IMR-90 (cell line): ENCODE results near the gene TASP1. TPM values are rescaled to one million over a fixed set of nuclear protein-coding genes. Genes with fewer than 3 reads are reported as not detected.

Experiments
- ATAC-seq: fragments of 200-7000 bp; cut with Tn5 transposase; 2 replicates; pipeline ENCODE4 v1.9.1; 2020; ENCODE audit warnings: low read depth, mild to moderate bottlenecking, moderate library complexity
- BruUV-seq: library from RNA; stranded (reverse); fragments of 400-500 nt; replicated peaks from 2 replicates; lab custom pipeline; 2021; lab: Mats Ljungman, UMichigan
- CTCF ChIA-PET: fragments of 300-600 bp; formaldehyde crosslinking; extraction: SDS; loops from one replicate; lab custom pipeline; 2021; ENCODE audit warnings: antibody characterized with exemption; lab: Yijun Ruan, JAX
- POLR2A ChIA-PET: fragments of 300-600 bp; sonication (Branson Sonifier 250); formaldehyde crosslinking; loops from one replicate; lab custom pipeline; 2022; ENCODE audit warnings: antibody characterized with exemption; ENCODE audit not compliant: unreplicated experiment; lab: Charles Lee
- DNase-seq: peaks from one replicate; pipeline ENCODE4 v3.0.0; 2013
- H2AFZ ChIP-seq: replicated peaks from 2 replicates; pipeline ENCODE3; 2013; ENCODE audit warnings: low read length, mild to moderate bottlenecking; ENCODE audit not compliant: poor library complexity
- H2AK5ac ChIP-seq: 2 replicates; pipeline ENCODE4 v1.6.1; 2013; ENCODE audit warnings: low read depth, low read length, inconsistent platforms
- H2AK9ac ChIP-seq: replicated peaks from 2 replicates; pipeline ENCODE3; 2013; ENCODE audit warnings: mild to moderate bottlenecking, low read depth, low read length, moderate library complexity; ENCODE audit not compliant: poor library complexity
- H2BK120ac ChIP-seq: 2 replicates; pipeline ENCODE4 v1.6.1; 2013; ENCODE audit warnings: low read depth, low read length, inconsistent platforms
- H2BK15ac ChIP-seq: 3 replicates; pipeline ENCODE4 v1.6.1; 2013; ENCODE audit warnings: low read depth, low read length, inconsistent platforms
- H2BK20ac ChIP-seq: 2 replicates; pipeline ENCODE4 v1.6.1; 2013; ENCODE audit warnings: low read depth, mild to moderate bottlenecking, inconsistent platforms, low read length, moderate library complexity
- H2BK5ac ChIP-seq: 2 replicates; pipeline ENCODE4 v1.6.1; 2013; ENCODE audit warnings: mild to moderate bottlenecking, low read depth, low read length, inconsistent platforms; ENCODE audit not compliant: poor library complexity, severe bottlenecking
- H3K14ac ChIP-seq: replicated peaks from 2 replicates; pipeline ENCODE4 v1.6.1; 2013; ENCODE audit warnings: low read depth, low read length, inconsistent platforms
- H3K18ac ChIP-seq: 2 replicates; pipeline ENCODE4 v1.6.1; 2013; ENCODE audit warnings: low read depth, low read length, control low read depth
- H3K23ac ChIP-seq: 2 replicates; pipeline ENCODE4 v1.6.1; 2013; ENCODE audit warnings: low read depth, low read length, inconsistent platforms
- H3K27ac ChIP-seq: 2 replicates; pipeline ENCODE4 v1.5.1; 2013; ENCODE audit warnings: mild to moderate bottlenecking, control low read depth, low read length; ENCODE audit not compliant: insufficient read depth
- H3K27me3 ChIP-seq: 2 replicates; pipeline ENCODE4 v1.6.1; 2013; ENCODE audit warnings: low read length; ENCODE audit not compliant: control insufficient read depth, insufficient read depth
- H3K36me3 ChIP-seq: 2 replicates; pipeline ENCODE4 v1.6.1; 2013; ENCODE audit warnings: low read length, mixed read lengths; ENCODE audit not compliant: control insufficient read depth, insufficient read depth
- H3K4ac ChIP-seq: 2 replicates; pipeline ENCODE4 v1.6.1; 2013; ENCODE audit warnings: low read depth, low read length, inconsistent platforms
- H3K4me1 ChIP-seq: 2 replicates; pipeline ENCODE4 v1.6.1; 2013; ENCODE audit warnings: low read length, mixed read lengths; ENCODE audit not compliant: control insufficient read depth, insufficient read depth
- H3K4me2 ChIP-seq: 2 replicates; pipeline ENCODE4 v1.6.1; 2013; ENCODE audit warnings: low read depth, mild to moderate bottlenecking, control low read depth, low read length, moderate library complexity
- H3K4me3 ChIP-seq: 2 replicates; pipeline ENCODE4 v1.5.1; 2013; ENCODE audit warnings: low read depth, mild to moderate bottlenecking, control low read depth, low read length, moderate library complexity; ENCODE audit not compliant: insufficient read depth
- H3K56ac ChIP-seq: 2 replicates; pipeline ENCODE4 v1.6.1; 2013; ENCODE audit warnings: low read length, inconsistent platforms; ENCODE audit not compliant: insufficient read depth; ENCODE audit errors: extremely low read depth
- H3K79me1 ChIP-seq, 2 experiments: 2 replicates each; pipeline ENCODE4 v1.6.1; 2013; ENCODE audit warnings: low read length in 2 of 2, inconsistent platforms in 1 of 2, low read depth in 1 of 2
- H3K9ac ChIP-seq: 2 replicates; pipeline ENCODE4 v1.6.1; 2013; ENCODE audit warnings: low read depth, low read length, control low read depth
- H3K9me1 ChIP-seq: 2 replicates; pipeline ENCODE4 v1.6.1; 2013; ENCODE audit warnings: low read length, inconsistent platforms; ENCODE audit not compliant: insufficient read depth
- H3K9me3 ChIP-seq: 2 replicates; pipeline ENCODE4 v1.6.1; 2013; ENCODE audit warnings: low read length; ENCODE audit not compliant: control insufficient read depth, insufficient read depth
- H4K20me1 ChIP-seq: 2 replicates; pipeline ENCODE4 v1.6.1; 2013; ENCODE audit warnings: low read length, inconsistent platforms; ENCODE audit not compliant: insufficient read depth
- H4K5ac ChIP-seq: 2 replicates; pipeline ENCODE4 v1.6.1; 2013; ENCODE audit warnings: mild to moderate bottlenecking, low read depth, low read length, control low read depth
- H4K8ac ChIP-seq, 2 experiments: 2 replicates each; pipeline ENCODE4 v1.6.1; 2013; ENCODE audit warnings: low read depth in 2 of 2, low read length in 2 of 2, control low read depth in 1 of 2, inconsistent platforms in 1 of 2
- H4K91ac ChIP-seq: 2 replicates; pipeline ENCODE4 v1.6.1; 2013; ENCODE audit warnings: low read depth, low read length, inconsistent platforms; ENCODE audit not compliant: insufficient read depth
- CEBPB ChIP-seq: IDR thresholded peaks from 2 replicates; pipeline ENCODE4 v1.6.1; 2012; ENCODE audit warnings: low read depth, low read length, improper control_type of control experiment
- CHD1 ChIP-seq: IDR thresholded peaks from 2 replicates; pipeline ENCODE4 v1.6.1; 2012; ENCODE audit warnings: low read depth, low read length, improper control_type of control experiment
- CTCF ChIP-seq: conservative IDR thresholded peaks from 2 replicates; pipeline ENCODE4 v1.5.1; 2012; ENCODE audit warnings: mild to moderate bottlenecking, low read depth, low read length, improper control_type of control experiment
- FOS ChIP-seq: fragments of 150-350 bp; IDR thresholded peaks from 2 replicates; pipeline ENCODE4 v1.6.1; 2016; ENCODE audit warnings: low read depth, low read length
- MAFK ChIP-seq: IDR thresholded peaks from 2 replicates; pipeline ENCODE4 v1.6.1; 2012; ENCODE audit warnings: low read depth, low read length, improper control_type of control experiment
- MAZ ChIP-seq: IDR thresholded peaks from 2 replicates; pipeline ENCODE4 v1.6.1; 2012; ENCODE audit warnings: low read depth, mild to moderate bottlenecking, low read length, improper control_type of control experiment, moderate library complexity, borderline replicate concordance
- MXI1 ChIP-seq: IDR thresholded peaks from 2 replicates; pipeline ENCODE4 v1.6.1; 2012; ENCODE audit warnings: low read depth, mild to moderate bottlenecking, low read length, moderate library complexity, borderline replicate concordance
- NFE2L2 ChIP-seq: fragments of 150-350 bp; IDR thresholded peaks from 2 replicates; pipeline ENCODE4 v1.6.1; 2016; ENCODE audit warnings: low read depth, mild to moderate bottlenecking, low read length
- RCOR1 ChIP-seq: IDR thresholded peaks from 2 replicates; pipeline ENCODE4 v1.6.1; 2012; ENCODE audit warnings: mild to moderate bottlenecking, low read length, improper control_type of control experiment; ENCODE audit not compliant: insufficient replicate concordance
- RFX5 ChIP-seq: IDR thresholded peaks from 2 replicates; pipeline ENCODE4 v1.8.0; 2012; ENCODE audit warnings: low read depth, mild to moderate bottlenecking, low read length, moderate library complexity
- SMC3 ChIP-seq: fragments of 150-350 bp; IDR thresholded peaks from 2 replicates; pipeline ENCODE4 v1.6.1; 2016; ENCODE audit warnings: low read depth, mild to moderate bottlenecking, antibody characterized with exemption, low read length, moderate library complexity
- USF2 ChIP-seq: fragments of 150-350 bp; IDR thresholded peaks from 2 replicates; pipeline ENCODE4 v1.6.1; 2017; ENCODE audit warnings: mild to moderate bottlenecking, antibody characterized with exemption, low read length, low read depth
- WGBS, 2 experiments: methylation state at CpG; one replicate each; pipeline versions ENCODE4 v1.1.5 to v1.1.7; 2013; ENCODE audit warnings: missing lambda C conversion rate in 2 of 2; ENCODE audit not compliant: insufficient read length in 1 of 2; ENCODE audit errors: extremely low coverage in 2 of 2; 5-methylcytosine and 5-hydroxymethylcytosine counted together
- dilution Hi-C: fragments of 300-500 bp; cut with HindIII; formaldehyde crosslinking; loops from one replicate; pipeline ENCODE4 v1.14.3; 2018; ENCODE audit warnings: low sequenced_read_pairs; ENCODE audit not compliant: unreplicated experiment
- in situ Hi-C: fragments of 300-500 bp; cut with MboI; formaldehyde crosslinking; loops from 3 replicates; pipeline ENCODE4 v1.14.3; 2019; ENCODE audit warnings: low sequenced_read_pairs, inconsistent platforms, mixed read lengths
- intact Hi-C: fragments of 100-400 bp; cut with micrococcal nuclease; formaldehyde crosslinking; loops from 2 replicates; pipeline ENCODE4 v1.10.0; 2022
- polyA plus RNA-seq, 3 experiments: library from polyadenylated mRNA; depleted of rRNA; stranded (reverse); fragments of >200 nt; gene quantifications; 2 replicates each; pipeline ENCODE4 v1.2.3, GENCODE V29; 2012; ENCODE audit warnings: low replicate concordance in 1 of 3
- total RNA-seq: library from RNA; depleted of rRNA; stranded (reverse); fragments of >200 nt; gene quantifications from 2 replicates; pipeline ENCODE4 v1.2.3, GENCODE V29; 2012

The TASP1 gene
- total and polyA plus RNA-seq, 2 of the 4 experiments (the other 2 are of a cell fraction), result 3.9 to 7.9 TPM

- BruUV-seq, result no TSS peak
- Histone ChIP-seq H3K4me3 (no peak overlapping the region), H3K9me3 (no peaks in the 10 kb centered on the region), H3K4me1 (no peaks in the 10 kb centered on the region), H2BK5ac (no peak overlapping the region), H3K36me3 (no peaks in the 10 kb centered on the region), H3K4me2 (no peak overlapping the region), H4K20me1 (no peaks in the 10 kb centered on the region), H4K5ac (no peak overlapping the region), H3K56ac (no peak overlapping the region), H3K27ac (no peak overlapping the region), H2AK5ac (no peak overlapping the region), H2AFZ (no peak overlapping the region), H2BK20ac (no peak overlapping the region), H4K91ac (no peak overlapping the region), H3K79me1 (no peaks in the 10 kb centered on the region), H3K14ac (no peak overlapping the region), H3K4ac (no peak overlapping the region), H2AK9ac (no peak overlapping the region), H3K18ac (no peak overlapping the region), H4K8ac (no peak overlapping the region), H3K27me3 (no peaks in the 10 kb centered on the region), H3K23ac (no peak overlapping the region), H3K9ac (no peak overlapping the region), H3K9me1 (no peaks in the 10 kb centered on the region), H2BK120ac (no peak overlapping the region), H2BK15ac (no peak overlapping the region)
- TF ChIP-seq RFX5 (no peak), CEBPB (no peak), CTCF (no peak), RCOR1 (no peak), MAFK (no peak), CHD1 (no peak), NFE2L2 (no peak), USF2 (no peak), FOS (no peak), SMC3 (no peak), MXI1 (no peak), MAZ (no peak)
- DNase-seq (no peak), ATAC-seq (no peak)
- dilution Hi-C loops (no loop called here), in situ Hi-C loops (no loop called here), intact Hi-C loops (no loop called here)
- ChIA-PET POLR2A (no interaction called here), CTCF (no interaction called here)
- WGBS, 2 experiments, result no CpG with 5 or more reads among the region's 1 CpG
Observed at GRCh38 chr20:13563854-13564253, 74.9 kb downstream of the TASP1 start.
